Lower leg skin (tissue), 4 donors: ENCODE measurements around the gene MLH3. TPM values are rescaled to one million over a fixed set of nuclear protein-coding genes. Genes with fewer than 3 reads are reported as not detected.

Source experiments
- DNase-seq, 2 donors: peaks; one replicate each; pipeline ENCODE4 v3.0.0-alpha.2; 2019; ENCODE audit warnings: low spot score in 2 of 2
- H3K4me3 ChIP-seq: fragments of 200-600 bp; sonication (generic); 2 replicates; pipeline ENCODE4 v1.5.1; 2017; ENCODE audit warnings: mild to moderate bottlenecking, low read depth; ENCODE audit not compliant: poor library complexity, severe bottlenecking
- POLR2A ChIP-seq, 2 donors: fragments of 450-650 bp; IDR thresholded peaks; one replicate each; pipeline ENCODE4 v1.6.1; 2016 to 2017; ENCODE audit warnings: antibody characterized with exemption in 2 of 2, mild to moderate bottlenecking in 1 of 2, moderate library complexity in 1 of 2
- WGBS, 2 donors: methylation state at CpG; one replicate each; pipeline ENCODE4 v1.1.5; 2018; 5-methylcytosine and 5-hydroxymethylcytosine counted together
- intact Hi-C: fragments of 100-400 bp; cut with DNase I; formaldehyde crosslinking; loops from one replicate; pipeline ENCODE4 v1.15.0; 2023; ENCODE audit warnings: low total_unique reads
- total RNA-seq, 4 donors: library from RNA; depleted of rRNA; stranded (reverse); fragments of >200 nt; gene quantifications; one replicate each; pipeline ENCODE4 v1.1.0, GENCODE V29; 2016
- TF ChIP-seq, protein P1 (sequence below), 3 donors: fragments of 450-650 bp; IDR thresholded peaks; one replicate each; pipeline ENCODE4 v1.5.1; 2016; ENCODE audit warnings: antibody characterized with exemption in 3 of 3, mild to moderate bottlenecking in 3 of 3, moderate library complexity in 2 of 3

Gene MLH3
- total RNA-seq, 4 donors from 2014 or later = 16.9 to 20.9 (median 19.5) TPM

DNA sequence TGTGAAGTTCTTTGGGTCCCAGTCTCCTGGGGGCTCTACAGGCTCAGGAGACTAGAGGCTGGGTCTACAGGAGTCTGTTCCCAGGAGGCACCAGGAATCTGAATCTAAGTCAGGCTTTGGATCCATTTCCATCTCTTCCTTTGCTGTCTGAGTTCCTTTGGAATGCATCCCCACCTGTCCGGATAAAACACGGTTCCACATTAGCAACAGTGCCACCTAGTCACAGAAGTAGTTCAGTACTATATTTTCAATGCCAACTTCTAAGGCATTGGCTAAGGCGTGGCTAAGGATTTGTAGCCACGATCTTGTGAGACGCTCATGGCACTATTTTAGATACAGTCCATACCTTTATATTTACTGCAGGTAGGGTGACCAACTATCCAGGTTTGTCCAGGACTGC lies 33.2 kb upstream of the MLH3 start:
- 39 to 46% methylated on average over 5 of the region's 5 CpGs for WGBS, 2 donors
- no peak for DNase-seq
- H3K4me3 ChIP-seq = no peak overlapping the region
- intact Hi-C loops = loop anchor here (5.0 to 10.0 kb wide), 2 partner anchors 132 to 170 kb away; no protein-coding TSS in a partner anchor
- TF ChIP-seq POLR2A (IDR thresholded peaks at IDR 0.05) = no peak
- TF ChIP-seq, protein P1, sequence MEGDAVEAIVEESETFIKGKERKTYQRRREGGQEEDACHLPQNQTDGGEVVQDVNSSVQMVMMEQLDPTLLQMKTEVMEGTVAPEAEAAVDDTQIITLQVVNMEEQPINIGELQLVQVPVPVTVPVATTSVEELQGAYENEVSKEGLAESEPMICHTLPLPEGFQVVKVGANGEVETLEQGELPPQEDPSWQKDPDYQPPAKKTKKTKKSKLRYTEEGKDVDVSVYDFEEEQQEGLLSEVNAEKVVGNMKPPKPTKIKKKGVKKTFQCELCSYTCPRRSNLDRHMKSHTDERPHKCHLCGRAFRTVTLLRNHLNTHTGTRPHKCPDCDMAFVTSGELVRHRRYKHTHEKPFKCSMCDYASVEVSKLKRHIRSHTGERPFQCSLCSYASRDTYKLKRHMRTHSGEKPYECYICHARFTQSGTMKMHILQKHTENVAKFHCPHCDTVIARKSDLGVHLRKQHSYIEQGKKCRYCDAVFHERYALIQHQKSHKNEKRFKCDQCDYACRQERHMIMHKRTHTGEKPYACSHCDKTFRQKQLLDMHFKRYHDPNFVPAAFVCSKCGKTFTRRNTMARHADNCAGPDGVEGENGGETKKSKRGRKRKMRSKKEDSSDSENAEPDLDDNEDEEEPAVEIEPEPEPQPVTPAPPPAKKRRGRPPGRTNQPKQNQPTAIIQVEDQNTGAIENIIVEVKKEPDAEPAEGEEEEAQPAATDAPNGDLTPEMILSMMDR (IDR thresholded peaks at IDR 0.05) = no peak

GRCh38 chr14:75083271-75083670 lies 32.0 kb upstream of the MLH3 start:
- 52 to 68% methylated on average over 1 of the region's 1 CpG for WGBS, 2 donors
- TF ChIP-seq, protein P1 (IDR thresholded peaks at IDR 0.05) = no peak
- no peak for TF ChIP-seq POLR2A (IDR thresholded peaks at IDR 0.05)
- intact Hi-C loops = loop anchor here (5.0 to 10.0 kb wide), 2 partner anchors 131 to 168 kb away; no protein-coding TSS in a partner anchor
- no peak for DNase-seq
- no peak overlapping the region for H3K4me3 ChIP-seq

GRCh38 chr14:75081660-75082229 lies 30.5 kb upstream of the MLH3 start:
- DNase-seq = no peak
- 51 to 54% methylated on average over 2 of the region's 2 CpGs for WGBS, 2 donors
- TF ChIP-seq, protein P1 (IDR thresholded peaks at IDR 0.05) = no peak
- no peak for TF ChIP-seq POLR2A (IDR thresholded peaks at IDR 0.05)
- intact Hi-C loops = loop anchor here (5.0 to 10.0 kb wide), 2 partner anchors 129 to 167 kb away; no protein-coding TSS in a partner anchor
- H3K4me3 ChIP-seq = no peak overlapping the region

- TF ChIP-seq, protein P1 (IDR thresholded peaks at IDR 0.05) = no peak
- no peak for TF ChIP-seq POLR2A (IDR thresholded peaks at IDR 0.05)
- intact Hi-C loops = no loop called here
- WGBS, 2 donors = 39 to 59% methylated on average over 4 of the region's 4 CpGs
Observed at GRCh38 chr14:75079521-75079920, 28.3 kb upstream of the MLH3 start.

GRCh38 chr14:75077794-75078193 lies 26.5 kb upstream of the MLH3 start:
- intact Hi-C loops = no loop called here
- DNase-seq = no peak

More at GRCh38 chr14:75079521-75079920, 28.3 kb upstream of the MLH3 start:
- DNase-seq = no peak
- no peak overlapping the region for H3K4me3 ChIP-seq

More at GRCh38 chr14:75077794-75078193, 26.5 kb upstream of the MLH3 start:
- no peak overlapping the region for H3K4me3 ChIP-seq
- TF ChIP-seq, protein P1 (IDR thresholded peaks at IDR 0.05) = no peak
- TF ChIP-seq POLR2A (IDR thresholded peaks at IDR 0.05) = no peak
